ENCODE measurements around the gene DDX31. TPM values are rescaled to one million over a fixed set of nuclear protein-coding genes. Genes with fewer than 3 reads are reported as not detected.

DDX31 gene
- total and polyA plus RNA-seq, 2 experiments from 2014 or later: 7.3 to 13.1 TPM

GRCh38 chr9:132591244-132591643 lies 78.5 kb downstream of the DDX31 start:
- Histone ChIP-seq H3K4me1 (ENCODE audit: insufficient read depth) (peaks cover 8% of the 10 kb centered on the region), H3K79me2 (no peaks in the 10 kb centered on the region), H3K9me3 (ENCODE audit: low read depth) (no peaks in the 10 kb centered on the region), H2AFZ (no peak overlapping the region), H4K20me1 (ENCODE audit: insufficient read depth, poor library complexity, severe bottlenecking) (peaks cover 2% of the 10 kb centered on the region), H3K36me3 (replicated peaks; ENCODE audit: insufficient read depth, low read depth) (no peaks in the 10 kb centered on the region), H3K9me2 (replicated peaks; ENCODE audit: insufficient read depth) (no peaks in the 10 kb centered on the region), H3K4me3 (no peak overlapping the region), H3K4me2 (no peak overlapping the region), H3K27me3 (peaks cover 78% of the 10 kb centered on the region), H3K27ac (no peak overlapping the region)
- WGBS (ENCODE audit: low lambda C conversion rate, missing lambda C conversion rate): 10% methylated on average over 6 of the region's 6 CpGs
- TF ChIP-seq EZH2 (IDR thresholded peaks at IDR 0.05; ENCODE audit: borderline replicate concordance): no peak
- TF ChIP-seq EZH2phosphoT487 (IDR thresholded peaks at IDR 0.05; ENCODE audit: low read depth, severe bottlenecking, unreplicated experiment): no peak
- TF ChIP-seq CTCF (IDR thresholded peaks at IDR 0.05; ENCODE audit: poor library complexity): no peak
- DNase-seq (ENCODE audit: low spot score): no peak

- no peaks in the 10 kb centered on the region for H3K9me2 ChIP-seq (replicated peaks; ENCODE audit: insufficient read depth)
- TF ChIP-seq EZH2 (IDR thresholded peaks at IDR 0.05; ENCODE audit: borderline replicate concordance) (peak; percentile 96), EZH2phosphoT487 (IDR thresholded peaks at IDR 0.05; ENCODE audit: low read depth, severe bottlenecking, unreplicated experiment) (peak; percentile 83), CTCF (IDR thresholded peaks at IDR 0.05; ENCODE audit: poor library complexity) (no peak)
- H3K4me1 ChIP-seq (ENCODE audit: insufficient read depth): peaks cover 8% of the 10 kb centered on the region
- peaks cover 85% of the 10 kb centered on the region for H3K27me3 ChIP-seq
- H4K20me1 ChIP-seq (ENCODE audit: insufficient read depth, poor library complexity, severe bottlenecking): peaks cover 3% of the 10 kb centered on the region
- H3K4me3 ChIP-seq: no peak overlapping the region
- no peak overlapping the region for H3K27ac ChIP-seq
- 2% methylated on average over 54 of the region's 73 CpGs for WGBS (ENCODE audit: low lambda C conversion rate, missing lambda C conversion rate)
- no peak for DNase-seq (ENCODE audit: low spot score)
- no peaks in the 10 kb centered on the region for H3K36me3 ChIP-seq (replicated peaks; ENCODE audit: insufficient read depth, low read depth)
- no peak overlapping the region for H2AFZ ChIP-seq
- no peaks in the 10 kb centered on the region for H3K9me3 ChIP-seq (ENCODE audit: low read depth)
- H3K79me2 ChIP-seq: no peaks in the 10 kb centered on the region
- peak overlapping the region; percentile 65 for H3K4me2 ChIP-seq
Observed at GRCh38 chr9:132590318-132591182, 79.2 kb downstream of the DDX31 start.

GRCh38 chr9:132590037-132590317 lies 79.8 kb downstream of the DDX31 start:
- H4K20me1 ChIP-seq (ENCODE audit: insufficient read depth, poor library complexity, severe bottlenecking): peaks cover 3% of the 10 kb centered on the region
- H2AFZ ChIP-seq: no peak overlapping the region

More at GRCh38 chr9:132590037-132590317, 79.8 kb downstream of the DDX31 start:
- H3K27me3 ChIP-seq: peaks cover 90% of the 10 kb centered on the region
- H3K9me3 ChIP-seq (ENCODE audit: low read depth): no peaks in the 10 kb centered on the region
- H3K79me2 ChIP-seq: no peaks in the 10 kb centered on the region
- H3K27ac ChIP-seq: no peak overlapping the region
- H3K4me3 ChIP-seq: no peak overlapping the region
- TF ChIP-seq CTCF (IDR thresholded peaks at IDR 0.05; ENCODE audit: poor library complexity) (no peak), EZH2 (IDR thresholded peaks at IDR 0.05; ENCODE audit: borderline replicate concordance) (no peak)
- peaks cover 8% of the 10 kb centered on the region for H3K4me1 ChIP-seq (ENCODE audit: insufficient read depth)
- H3K36me3 ChIP-seq (replicated peaks; ENCODE audit: insufficient read depth, low read depth): no peaks in the 10 kb centered on the region
- 7% methylated on average over 13 of the region's 17 CpGs for WGBS (ENCODE audit: low lambda C conversion rate, missing lambda C conversion rate)
- peak overlapping the region; percentile 65 for H3K4me2 ChIP-seq
- no peaks in the 10 kb centered on the region for H3K9me2 ChIP-seq (replicated peaks; ENCODE audit: insufficient read depth)
- DNase-seq (ENCODE audit: low spot score): no peak

Measured in hepatocyte (in vitro differentiated cells).